Fibroblast of lung (primary cell): ENCODE results near the gene ERFL.

Experiments used
- EZH2 ChIP-seq: IDR thresholded peaks from 2 replicates; pipeline ENCODE4 v1.5.1; 2012; ENCODE audit warnings: low read length, control low read depth, mild to moderate bottlenecking; ENCODE audit errors: missing control alignments
- TF ChIP-seq, protein P1 (sequence below), 2 donors: IDR thresholded peaks in 1 of 2; conservative IDR thresholded peaks in 1 of 2; 1 replicate in 1 of 2; 2 replicates in 1 of 2; pipeline ENCODE4 v1.5.1; 2011 to 2012; ENCODE audit warnings: low read length in 2 of 2, control low read depth in 1 of 2, inconsistent platforms in 1 of 2, low read depth in 1 of 2, mild to moderate bottlenecking in 1 of 2

DNA sequence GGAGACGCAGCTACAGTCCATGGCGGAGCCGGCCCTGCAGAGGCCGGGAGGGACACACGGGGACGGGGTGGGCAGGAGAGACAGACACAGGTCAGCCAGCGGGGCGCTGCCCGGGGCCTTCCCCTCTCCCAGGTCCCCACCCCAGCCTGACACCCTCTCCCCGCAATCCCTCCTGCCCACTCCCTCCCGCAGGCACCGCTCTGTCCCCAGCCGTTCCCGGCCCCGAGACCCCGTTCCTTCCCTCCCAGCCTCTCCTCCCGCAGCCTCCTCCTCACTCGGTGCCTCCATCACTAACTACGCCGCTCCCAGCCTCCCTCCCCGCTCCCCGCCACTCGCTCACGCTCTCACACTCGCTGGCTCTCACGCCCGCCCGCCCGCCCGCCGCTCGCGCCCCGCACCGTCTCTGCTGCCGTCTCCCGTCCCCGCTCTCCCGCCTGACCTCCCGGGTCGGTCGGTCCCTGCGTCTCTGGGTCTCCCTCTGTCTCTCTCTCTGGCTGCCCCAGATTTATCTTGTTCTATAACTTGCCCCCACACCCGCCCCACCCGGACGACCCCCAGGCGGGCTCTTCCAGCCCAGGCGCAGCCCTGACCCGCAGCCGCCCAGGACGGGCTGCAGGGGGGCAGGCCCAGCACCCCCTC lies 15.2 kb downstream of the ERFL start:
- TF ChIP-seq, protein P1, sequence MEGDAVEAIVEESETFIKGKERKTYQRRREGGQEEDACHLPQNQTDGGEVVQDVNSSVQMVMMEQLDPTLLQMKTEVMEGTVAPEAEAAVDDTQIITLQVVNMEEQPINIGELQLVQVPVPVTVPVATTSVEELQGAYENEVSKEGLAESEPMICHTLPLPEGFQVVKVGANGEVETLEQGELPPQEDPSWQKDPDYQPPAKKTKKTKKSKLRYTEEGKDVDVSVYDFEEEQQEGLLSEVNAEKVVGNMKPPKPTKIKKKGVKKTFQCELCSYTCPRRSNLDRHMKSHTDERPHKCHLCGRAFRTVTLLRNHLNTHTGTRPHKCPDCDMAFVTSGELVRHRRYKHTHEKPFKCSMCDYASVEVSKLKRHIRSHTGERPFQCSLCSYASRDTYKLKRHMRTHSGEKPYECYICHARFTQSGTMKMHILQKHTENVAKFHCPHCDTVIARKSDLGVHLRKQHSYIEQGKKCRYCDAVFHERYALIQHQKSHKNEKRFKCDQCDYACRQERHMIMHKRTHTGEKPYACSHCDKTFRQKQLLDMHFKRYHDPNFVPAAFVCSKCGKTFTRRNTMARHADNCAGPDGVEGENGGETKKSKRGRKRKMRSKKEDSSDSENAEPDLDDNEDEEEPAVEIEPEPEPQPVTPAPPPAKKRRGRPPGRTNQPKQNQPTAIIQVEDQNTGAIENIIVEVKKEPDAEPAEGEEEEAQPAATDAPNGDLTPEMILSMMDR (conservative IDR thresholded peaks at IDR 0.05 in 1 of 2, IDR thresholded peaks at IDR 0.05 in 1 of 2; ENCODE audit: low read depth in 1 of 2, low read length in 2 of 2) = no peak
- no peak for TF ChIP-seq EZH2
